ENCODE data around the gene SCLY.

SCLY gene

GRCh38 chr2:238100049-238100820 is 39.4 kb downstream of the SCLY start, which contains the start of gene ESPNL:
Gene ESPNL (plus strand): TSS chr2:238100340. CDS start chr2:238100420, 80 bp downstream.
- no peak within 1 kb of the TSS for H3K27ac ChIP-seq (ENCODE audit: low read depth, low read length)
- no peaks in the 10 kb centered on the region for H3K36me3 ChIP-seq (ENCODE audit: insufficient read depth, low read length)
- H3K9ac ChIP-seq (ENCODE audit: low read length): no peak within 1 kb of the TSS
- H3K4me1 ChIP-seq (ENCODE audit: insufficient read depth, low read length): no peaks in the 10 kb centered on the region
- H3K4me3 ChIP-seq (ENCODE audit: low read depth in 1 of 2, low read length in 2 of 2): no peak within 1 kb of the TSS
- no peaks in the 10 kb centered on the region for H3K9me3 ChIP-seq (ENCODE audit: low read length)
- H3K27me3 ChIP-seq (ENCODE audit: control insufficient read depth in 1 of 2, insufficient read depth in 2 of 2, low read length in 2 of 2): no peaks in the 10 kb centered on the region

- no peak overlapping the region for H3K9ac ChIP-seq (ENCODE audit: low read length)
- H3K4me3 ChIP-seq (ENCODE audit: low read depth in 1 of 2, low read length in 2 of 2): no peak overlapping the region
- no peaks in the 10 kb centered on the region for H3K27me3 ChIP-seq (ENCODE audit: control insufficient read depth in 1 of 2, insufficient read depth in 2 of 2, low read length in 2 of 2)
- H3K4me1 ChIP-seq (ENCODE audit: insufficient read depth, low read length): no peaks in the 10 kb centered on the region
- H3K27ac ChIP-seq (ENCODE audit: low read depth, low read length): no peak overlapping the region
- no peaks in the 10 kb centered on the region for H3K9me3 ChIP-seq (ENCODE audit: low read length)
- no peaks in the 10 kb centered on the region for H3K36me3 ChIP-seq (ENCODE audit: insufficient read depth, low read length)
Observed at GRCh38 chr2:238100821-238101771, 40.3 kb downstream of the SCLY start.

- Histone ChIP-seq H3K4me3 (ENCODE audit: low read depth in 1 of 2, low read length in 2 of 2) (no peak overlapping the region), H3K36me3 (ENCODE audit: insufficient read depth, low read length) (no peaks in the 10 kb centered on the region), H3K27me3 (ENCODE audit: control insufficient read depth in 1 of 2, insufficient read depth in 2 of 2, low read length in 2 of 2) (no peaks in the 10 kb centered on the region), H3K9me3 (ENCODE audit: low read length) (no peaks in the 10 kb centered on the region), H3K4me1 (ENCODE audit: insufficient read depth, low read length) (no peaks in the 10 kb centered on the region), H3K9ac (ENCODE audit: low read length) (no peak overlapping the region), H3K27ac (ENCODE audit: low read depth, low read length) (no peak overlapping the region)
Observed at GRCh38 chr2:238101891-238102841, 41.4 kb downstream of the SCLY start.

- no peaks in the 10 kb centered on the region for H3K27me3 ChIP-seq (ENCODE audit: control insufficient read depth in 1 of 2, insufficient read depth in 2 of 2, low read length in 2 of 2)
- no peak overlapping the region for H3K27ac ChIP-seq (ENCODE audit: low read depth, low read length)
- H3K9me3 ChIP-seq (ENCODE audit: low read length): no peaks in the 10 kb centered on the region
- H3K9ac ChIP-seq (ENCODE audit: low read length): no peak overlapping the region
- no peaks in the 10 kb centered on the region for H3K36me3 ChIP-seq (ENCODE audit: insufficient read depth, low read length)
- no peaks in the 10 kb centered on the region for H3K4me1 ChIP-seq (ENCODE audit: insufficient read depth, low read length)
- no peak overlapping the region for H3K4me3 ChIP-seq (ENCODE audit: low read depth in 1 of 2, low read length in 2 of 2)
Observed at GRCh38 chr2:238102865-238103264, 42.1 kb downstream of the SCLY start.

GRCh38 chr2:238103465-238104225 is 42.8 kb downstream of the SCLY start:
- no peak overlapping the region for H3K4me3 ChIP-seq (ENCODE audit: low read depth in 1 of 2, low read length in 2 of 2)
- no peak overlapping the region for H3K27ac ChIP-seq (ENCODE audit: low read depth, low read length)
- H3K9me3 ChIP-seq (ENCODE audit: low read length): no peaks in the 10 kb centered on the region

GRCh38 chr2:238104226-238104690 is 43.5 kb downstream of the SCLY start:
- Histone ChIP-seq H3K9me3 (ENCODE audit: low read length) (no peaks in the 10 kb centered on the region), H3K27me3 (ENCODE audit: control insufficient read depth in 1 of 2, insufficient read depth in 2 of 2, low read length in 2 of 2) (no peaks in the 10 kb centered on the region), H3K9ac (ENCODE audit: low read length) (no peak overlapping the region), H3K4me1 (ENCODE audit: insufficient read depth, low read length) (peaks cover 4% of the 10 kb centered on the region), H3K36me3 (ENCODE audit: insufficient read depth, low read length) (no peaks in the 10 kb centered on the region), H3K27ac (ENCODE audit: low read depth, low read length) (no peak overlapping the region), H3K4me3 (ENCODE audit: low read depth in 1 of 2, low read length in 2 of 2) (no peak overlapping the region)

More at GRCh38 chr2:238103465-238104225, 42.8 kb downstream of the SCLY start:
- peaks cover 3% of the 10 kb centered on the region for H3K4me1 ChIP-seq (ENCODE audit: insufficient read depth, low read length)
- H3K9ac ChIP-seq (ENCODE audit: low read length): no peak overlapping the region
- no peaks in the 10 kb centered on the region for H3K36me3 ChIP-seq (ENCODE audit: insufficient read depth, low read length)
- H3K27me3 ChIP-seq (ENCODE audit: control insufficient read depth in 1 of 2, insufficient read depth in 2 of 2, low read length in 2 of 2): no peaks in the 10 kb centered on the region

- Histone ChIP-seq H3K4me1 (ENCODE audit: insufficient read depth, low read length) (peaks cover 4% of the 10 kb centered on the region), H3K27me3 (ENCODE audit: control insufficient read depth in 1 of 2, insufficient read depth in 2 of 2, low read length in 2 of 2) (no peaks in the 10 kb centered on the region), H3K36me3 (ENCODE audit: insufficient read depth, low read length) (no peaks in the 10 kb centered on the region), H3K4me3 (ENCODE audit: low read depth in 1 of 2, low read length in 2 of 2) (no peak overlapping the region), H3K27ac (ENCODE audit: low read depth, low read length) (no peak overlapping the region), H3K9me3 (ENCODE audit: low read length) (no peaks in the 10 kb centered on the region), H3K9ac (ENCODE audit: low read length) (no peak overlapping the region)
Observed at GRCh38 chr2:238104691-238105371, 44.0 kb downstream of the SCLY start.

GRCh38 chr2:238105506-238106338 is 44.9 kb downstream of the SCLY start:
- Histone ChIP-seq H3K27ac (ENCODE audit: low read depth, low read length) (no peak overlapping the region), H3K9me3 (ENCODE audit: low read length) (no peaks in the 10 kb centered on the region), H3K36me3 (ENCODE audit: insufficient read depth, low read length) (no peaks in the 10 kb centered on the region), H3K4me3 (ENCODE audit: low read depth in 1 of 2, low read length in 2 of 2) (no peak overlapping the region), H3K4me1 (ENCODE audit: insufficient read depth, low read length) (peaks cover 4% of the 10 kb centered on the region), H3K9ac (ENCODE audit: low read length) (no peak overlapping the region), H3K27me3 (ENCODE audit: control insufficient read depth in 1 of 2, insufficient read depth in 2 of 2, low read length in 2 of 2) (no peaks in the 10 kb centered on the region)

- H3K9me3 ChIP-seq (ENCODE audit: low read length): no peaks in the 10 kb centered on the region
- H3K9ac ChIP-seq (ENCODE audit: low read length): no peak overlapping the region
- no peaks in the 10 kb centered on the region for H3K27me3 ChIP-seq (ENCODE audit: control insufficient read depth in 1 of 2, insufficient read depth in 2 of 2, low read length in 2 of 2)
- H3K4me3 ChIP-seq (ENCODE audit: low read depth in 1 of 2, low read length in 2 of 2): no peak overlapping the region
- no peak overlapping the region for H3K27ac ChIP-seq (ENCODE audit: low read depth, low read length)
- H3K36me3 ChIP-seq (ENCODE audit: insufficient read depth, low read length): no peaks in the 10 kb centered on the region
- peaks cover 4% of the 10 kb centered on the region for H3K4me1 ChIP-seq (ENCODE audit: insufficient read depth, low read length)
Observed at GRCh38 chr2:238106339-238106697, 45.5 kb downstream of the SCLY start.
